CD14-positive monocyte (primary cell): Measurements from ENCODE around the gene PTPRN2. TPM values are rescaled to one million over a fixed set of nuclear protein-coding genes. Genes with fewer than 3 reads are reported as not detected.

ENCODE experiments used
- DNase-seq, 3 donors: peaks; one replicate each; pipeline ENCODE4 v3.0.0-alpha.2; 2011 to 2022
- H2AFZ ChIP-seq: 2 replicates; pipeline ENCODE4 v1.6.0; 2012; ENCODE audit warnings: mild to moderate bottlenecking, low read depth, low read length, inconsistent platforms; ENCODE audit not compliant: insufficient read depth, poor library complexity, severe bottlenecking
- H3K27ac ChIP-seq, 2 donors: 1 replicate in 1 of 2; 2 replicates in 1 of 2; pipeline ENCODE4 v1.5.1; 2012 to 2013; ENCODE audit warnings: low read length in 2 of 2, control low read depth in 1 of 2, inconsistent platforms in 1 of 2, low read depth in 1 of 2, mild to moderate bottlenecking in 1 of 2
- H3K27me3 ChIP-seq, 2 donors: one replicate each; pipeline versions ENCODE4 v1.6.0 to v1.6.1; 2011 to 2013; ENCODE audit warnings: low read length in 2 of 2; ENCODE audit not compliant: control insufficient read depth in 2 of 2, insufficient read depth in 2 of 2
- H3K36me3 ChIP-seq, 2 donors: replicated peaks in 1 of 2; 1 replicate in 1 of 2; 2 replicates in 1 of 2; pipeline versions ENCODE4 v1.5.1 to v1.6.1; 2012 to 2013; ENCODE audit warnings: low read length in 2 of 2, control low read depth in 1 of 2, inconsistent platforms in 1 of 2, mild to moderate bottlenecking in 1 of 2; ENCODE audit not compliant: insufficient read depth in 2 of 2, control insufficient read depth in 1 of 2
- H3K4me1 ChIP-seq, 2 donors: 1 replicate in 1 of 2; 2 replicates in 1 of 2; pipeline versions ENCODE4 v1.5.1 to v1.6.1; 2012 to 2013; ENCODE audit warnings: low read length in 2 of 2, control low read depth in 1 of 2, inconsistent platforms in 1 of 2, mild to moderate bottlenecking in 1 of 2, moderate library complexity in 1 of 2; ENCODE audit not compliant: insufficient read depth in 2 of 2, control insufficient read depth in 1 of 2
- H3K4me2 ChIP-seq: replicated peaks from 2 replicates; pipeline ENCODE3; 2012; ENCODE audit warnings: low read length, moderate library complexity, mild to moderate bottlenecking; ENCODE audit not compliant: poor library complexity, severe bottlenecking; ENCODE audit errors: extremely low read depth
- H3K4me3 ChIP-seq, 3 experiments: fragments of 200-600 bp in 1 of 3; sonication (generic) in 1 of 3; replicated peaks in 1 of 3; 1 replicate in 2 of 3; 2 replicates in 1 of 3; pipeline ENCODE4 v1.5.1; 2011 to 2013; ENCODE audit warnings: low read length in 3 of 3, mild to moderate bottlenecking in 3 of 3, control low read depth in 2 of 3, low read depth in 2 of 3, inconsistent platforms in 1 of 3, moderate library complexity in 1 of 3
- H3K79me2 ChIP-seq: 2 replicates; pipeline ENCODE4 v1.6.0; 2012; ENCODE audit warnings: mild to moderate bottlenecking, control low read depth, inconsistent platforms, low read length, moderate library complexity; ENCODE audit not compliant: insufficient read depth
- H3K9ac ChIP-seq: 2 replicates; pipeline ENCODE4 v1.6.0; 2017; ENCODE audit warnings: low read length, mild to moderate bottlenecking; ENCODE audit not compliant: insufficient read depth, poor library complexity, severe bottlenecking
- H3K9me3 ChIP-seq, 2 donors: replicated peaks in 1 of 2; 1 replicate in 1 of 2; 2 replicates in 1 of 2; pipeline versions ENCODE4 v1.5.1 to v1.6.1; 2012 to 2013; ENCODE audit warnings: low read length in 2 of 2, control low read depth in 1 of 2; ENCODE audit not compliant: control insufficient read depth in 1 of 2, insufficient read depth in 1 of 2
- H4K20me1 ChIP-seq: 2 replicates; pipeline ENCODE4 v1.6.0; 2012; ENCODE audit warnings: mild to moderate bottlenecking, low read length, control low read depth, moderate library complexity; ENCODE audit not compliant: insufficient read depth
- H3K27ac Mint-ChIP-seq, 7 donors: one replicate each; pipeline ENCODE4 v1.8.0; 2020; ENCODE audit warnings: mild to moderate bottlenecking in 7 of 7, mixed read lengths in 7 of 7, moderate library complexity in 6 of 7, inconsistent platforms in 2 of 7
- H3K27me3 Mint-ChIP-seq, 3 donors: one replicate each; pipeline ENCODE4 v1.8.0; 2021 to 2022; ENCODE audit warnings: low read depth in 3 of 3, mild to moderate bottlenecking in 3 of 3, mixed read lengths in 3 of 3, moderate library complexity in 3 of 3, inconsistent platforms in 1 of 3
- H3K36me3 Mint-ChIP-seq, 2 donors: one replicate each; pipeline ENCODE4 v1.8.0; 2020; ENCODE audit warnings: mixed read lengths in 2 of 2, inconsistent platforms in 1 of 2, mild to moderate bottlenecking in 1 of 2
- H3K4me1 Mint-ChIP-seq: one replicate; pipeline ENCODE4 v1.8.0; 2020; ENCODE audit warnings: mild to moderate bottlenecking, mixed read lengths
- H3K4me3 Mint-ChIP-seq, 2 donors: one replicate each; pipeline ENCODE4 v1.8.0; 2020; ENCODE audit warnings: mild to moderate bottlenecking in 2 of 2, mixed read lengths in 2 of 2, moderate library complexity in 1 of 2
- H3K9me3 Mint-ChIP-seq, 7 donors: one replicate each; pipeline ENCODE4 v1.8.0; 2020 to 2022; ENCODE audit warnings: mixed read lengths in 7 of 7, mild to moderate bottlenecking in 6 of 7, moderate library complexity in 6 of 7, inconsistent platforms in 2 of 7
- WGBS: methylation state at CpG from one replicate; pipeline ENCODE4 v1.1.5; 2013; ENCODE audit warnings: missing lambda C conversion rate; ENCODE audit not compliant: insufficient coverage; 5-methylcytosine and 5-hydroxymethylcytosine counted together
- intact Hi-C, 2 donors: fragments of 100-400 bp; cut with micrococcal nuclease; formaldehyde crosslinking; loops; one replicate each; pipeline versions ENCODE4 v1.15.0 to v1.15.1; 2023
- polyA plus RNA-seq, 3 donors: library from polyadenylated mRNA; depleted of rRNA in 1 of 3; unstranded in 2 of 3; stranded (reverse) in 1 of 3; fragments of 300-500 nt in 2 of 3; fragments of >200 nt in 1 of 3; fragmentation: Illumina TruSeq in 2 of 3; gene quantifications; 1 replicate in 2 of 3; 2 replicates in 1 of 3; pipeline ENCODE4 v1.2.3, GENCODE V29; 2012 to 2021
- TF ChIP-seq, protein P1 (sequence below): fragments of 200-600 bp; IDR thresholded peaks from one replicate; pipeline ENCODE4 v1.8.0; 2022; ENCODE audit warnings: antibody characterized with exemption, mild to moderate bottlenecking

The PTPRN2 gene
- polyA plus RNA-seq, 3 donors: 0.25 to 1.4 (median 0.97) TPM

- no peaks in the 10 kb centered on the region for H4K20me1 ChIP-seq
- no peaks in the 10 kb centered on the region for H3K4me1 Mint-ChIP-seq
- H3K4me1 ChIP-seq: no peaks in the 10 kb centered on the region
- H3K4me2 ChIP-seq: no peak overlapping the region
- TF ChIP-seq, protein P1, sequence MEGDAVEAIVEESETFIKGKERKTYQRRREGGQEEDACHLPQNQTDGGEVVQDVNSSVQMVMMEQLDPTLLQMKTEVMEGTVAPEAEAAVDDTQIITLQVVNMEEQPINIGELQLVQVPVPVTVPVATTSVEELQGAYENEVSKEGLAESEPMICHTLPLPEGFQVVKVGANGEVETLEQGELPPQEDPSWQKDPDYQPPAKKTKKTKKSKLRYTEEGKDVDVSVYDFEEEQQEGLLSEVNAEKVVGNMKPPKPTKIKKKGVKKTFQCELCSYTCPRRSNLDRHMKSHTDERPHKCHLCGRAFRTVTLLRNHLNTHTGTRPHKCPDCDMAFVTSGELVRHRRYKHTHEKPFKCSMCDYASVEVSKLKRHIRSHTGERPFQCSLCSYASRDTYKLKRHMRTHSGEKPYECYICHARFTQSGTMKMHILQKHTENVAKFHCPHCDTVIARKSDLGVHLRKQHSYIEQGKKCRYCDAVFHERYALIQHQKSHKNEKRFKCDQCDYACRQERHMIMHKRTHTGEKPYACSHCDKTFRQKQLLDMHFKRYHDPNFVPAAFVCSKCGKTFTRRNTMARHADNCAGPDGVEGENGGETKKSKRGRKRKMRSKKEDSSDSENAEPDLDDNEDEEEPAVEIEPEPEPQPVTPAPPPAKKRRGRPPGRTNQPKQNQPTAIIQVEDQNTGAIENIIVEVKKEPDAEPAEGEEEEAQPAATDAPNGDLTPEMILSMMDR: no peak
- H3K36me3 Mint-ChIP-seq: no peaks in the 10 kb centered on the region
- H3K27me3 ChIP-seq: peaks cover 0 to 13% of the 10 kb centered on the region in 2 donors
- no peaks in the 10 kb centered on the region for H3K9me3 ChIP-seq
- no peaks in the 10 kb centered on the region for H3K9me3 Mint-ChIP-seq
- H3K9ac ChIP-seq: no peak overlapping the region
- no peaks in the 10 kb centered on the region for H3K36me3 ChIP-seq
- H3K27ac ChIP-seq: no peak overlapping the region
- no peak overlapping the region for H2AFZ ChIP-seq
- DNase-seq: no peak
- WGBS: 75% methylated on average over 7 of the region's 9 CpGs
- H3K4me3 Mint-ChIP-seq: no peak overlapping the region
- intact Hi-C loops: no loop called here
- H3K27me3 Mint-ChIP-seq: peaks cover 9 to 31% (median 12%) of the 10 kb centered on the region in 3 donors
- H3K79me2 ChIP-seq: no peaks in the 10 kb centered on the region
- no peak overlapping the region for H3K4me3 ChIP-seq
- H3K27ac Mint-ChIP-seq: no peak overlapping the region
These were observed 883.3 kb downstream of the PTPRN2 start for GRCh38 chr7:157704365-157704764.

DNA sequence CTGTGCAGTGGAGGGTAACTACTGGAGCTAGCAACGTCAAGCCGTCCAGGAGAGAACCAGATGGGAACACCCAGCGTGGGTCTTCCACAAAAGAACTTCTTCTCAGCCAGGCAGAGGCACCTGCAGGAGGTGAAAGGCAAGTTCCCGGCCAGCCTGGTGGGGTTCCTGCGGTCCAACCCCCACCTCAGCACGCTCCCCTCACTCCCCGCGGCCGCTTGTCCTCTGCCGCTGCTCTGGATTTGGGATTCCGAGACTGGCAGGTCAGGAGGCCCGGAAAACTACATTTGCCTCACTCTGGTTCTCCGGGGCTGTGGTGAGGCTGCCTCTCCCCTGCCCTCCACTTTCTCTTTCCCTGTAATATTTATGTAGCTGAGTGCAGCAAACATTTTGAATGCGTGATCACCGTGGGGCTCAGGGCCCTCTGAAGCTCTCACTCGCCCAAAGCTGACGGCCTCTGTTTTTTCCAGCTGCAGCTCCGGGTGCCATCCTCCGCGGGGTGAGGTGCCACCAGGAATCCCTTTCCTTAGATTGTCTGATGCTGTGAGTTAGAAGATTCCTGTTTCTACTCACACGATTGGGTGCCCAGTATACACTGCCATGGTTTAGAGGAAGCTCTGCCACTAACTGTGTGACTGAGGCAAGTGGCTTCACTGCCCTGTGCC lies 884.0 kb downstream of the PTPRN2 start:
- Histone ChIP-seq H3K79me2 (no peaks in the 10 kb centered on the region), H3K4me3 (no peak overlapping the region), H2AFZ (no peak overlapping the region), H3K9me3 (no peaks in the 10 kb centered on the region), H3K27ac (no peak overlapping the region), H3K36me3 (no peaks in the 10 kb centered on the region), H4K20me1 (no peaks in the 10 kb centered on the region), H3K9ac (no peak overlapping the region), H3K4me1 (no peaks in the 10 kb centered on the region), H3K27me3 (peaks cover 0 to 15% of the 10 kb centered on the region in 2 donors), H3K4me2 (no peak overlapping the region)
- H3K27me3 Mint-ChIP-seq: peaks cover 9 to 32% (median 10%) of the 10 kb centered on the region in 3 donors
- no peak overlapping the region for H3K4me3 Mint-ChIP-seq
- DNase-seq: no peak
- 82% methylated on average over 16 of the region's 21 CpGs for WGBS
- no peak overlapping the region for H3K27ac Mint-ChIP-seq
- H3K9me3 Mint-ChIP-seq: no peaks in the 10 kb centered on the region
- H3K36me3 Mint-ChIP-seq: no peaks in the 10 kb centered on the region
- intact Hi-C loops: no loop called here
- TF ChIP-seq, protein P1: no peak
- H3K4me1 Mint-ChIP-seq: no peaks in the 10 kb centered on the region
